HEK293T (cell line): Measurements from ENCODE around the gene INO80D.

Source experiments
- CTCF ChIA-PET: fragments of 350-600 bp; formaldehyde crosslinking; extraction: SDS; loops from one replicate; lab custom pipeline; 2021; ENCODE audit warnings: antibody characterized with exemption, inconsistent platforms; lab: Yijun Ruan, JAX
- POLR2A ChIA-PET: fragments of 350-600 bp; formaldehyde crosslinking; extraction: SDS; loops from one replicate; lab custom pipeline; 2020; ENCODE audit warnings: antibody characterized with exemption, inconsistent platforms; lab: Yijun Ruan, JAX
- DNase-seq: peaks from one replicate; pipeline ENCODE4 v3.0.0; 2012; ENCODE audit warnings: mixed read lengths; ENCODE audit errors: extremely low spot score
- ARNT ChIP-seq: fragments of 450-650 bp; IDR thresholded peaks from 2 replicates; pipeline ENCODE4 v1.6.1; 2017; ENCODE audit warnings: mild to moderate bottlenecking
- BHLHE40 ChIP-seq: fragments of 450-650 bp; IDR thresholded peaks from 2 replicates; pipeline ENCODE4 v1.6.1; 2016; ENCODE audit warnings: mild to moderate bottlenecking, moderate library complexity, borderline replicate concordance
- CTBP1 ChIP-seq: fragments of 450-650 bp; IDR thresholded peaks from 2 replicates; pipeline ENCODE4 v1.6.1; 2016; ENCODE audit warnings: borderline replicate concordance
- ELF4 ChIP-seq: fragments of 450-650 bp; IDR thresholded peaks from 2 replicates; pipeline ENCODE4 v1.6.1; 2017; ENCODE audit warnings: antibody characterized with exemption
- FOXA1 ChIP-seq: fragments of 450-650 bp; IDR thresholded peaks from 2 replicates; pipeline ENCODE4 v1.6.1; 2016; ENCODE audit warnings: mild to moderate bottlenecking
- FOXK2 ChIP-seq: fragments of 450-650 bp; IDR thresholded peaks from 2 replicates; pipeline ENCODE4 v1.6.1; 2016; ENCODE audit warnings: mild to moderate bottlenecking
- FOXM1 ChIP-seq: fragments of 450-650 bp; IDR thresholded peaks from 2 replicates; pipeline ENCODE4 v1.6.1; 2017; ENCODE audit warnings: mild to moderate bottlenecking, borderline replicate concordance
- HDGF ChIP-seq: fragments of 450-650 bp; IDR thresholded peaks from 2 replicates; pipeline ENCODE4 v1.6.1; 2017; ENCODE audit warnings: antibody characterized with exemption, borderline replicate concordance
- L3MBTL2 ChIP-seq: fragments of 450-650 bp; conservative IDR thresholded peaks from 2 replicates; pipeline ENCODE4 v1.6.1; 2016; ENCODE audit warnings: mild to moderate bottlenecking
- LEF1 ChIP-seq: fragments of 450-650 bp; IDR thresholded peaks from 2 replicates; pipeline ENCODE4 v1.6.1; 2017; ENCODE audit warnings: mild to moderate bottlenecking, borderline replicate concordance
- NFRKB ChIP-seq: fragments of 450-650 bp; IDR thresholded peaks from 2 replicates; pipeline ENCODE4 v1.6.1; 2016; ENCODE audit warnings: mild to moderate bottlenecking, moderate library complexity
- PKNOX1 ChIP-seq: fragments of 450-650 bp; IDR thresholded peaks from 2 replicates; pipeline ENCODE4 v1.6.1; 2016
- SP1 ChIP-seq: fragments of 450-650 bp; IDR thresholded peaks from 2 replicates; pipeline ENCODE4 v1.6.1; 2017
- SUZ12 ChIP-seq: fragments of 450-650 bp; IDR thresholded peaks from 2 replicates; pipeline ENCODE4 v1.6.1; 2016; ENCODE audit warnings: mild to moderate bottlenecking
- TARDBP ChIP-seq: fragments of 450-650 bp; IDR thresholded peaks from 2 replicates; pipeline ENCODE4 v1.6.1; 2016
- ZNF384 ChIP-seq: fragments of 450-650 bp; IDR thresholded peaks from 2 replicates; pipeline ENCODE4 v1.6.1; 2016

The INO80D gene

DNA sequence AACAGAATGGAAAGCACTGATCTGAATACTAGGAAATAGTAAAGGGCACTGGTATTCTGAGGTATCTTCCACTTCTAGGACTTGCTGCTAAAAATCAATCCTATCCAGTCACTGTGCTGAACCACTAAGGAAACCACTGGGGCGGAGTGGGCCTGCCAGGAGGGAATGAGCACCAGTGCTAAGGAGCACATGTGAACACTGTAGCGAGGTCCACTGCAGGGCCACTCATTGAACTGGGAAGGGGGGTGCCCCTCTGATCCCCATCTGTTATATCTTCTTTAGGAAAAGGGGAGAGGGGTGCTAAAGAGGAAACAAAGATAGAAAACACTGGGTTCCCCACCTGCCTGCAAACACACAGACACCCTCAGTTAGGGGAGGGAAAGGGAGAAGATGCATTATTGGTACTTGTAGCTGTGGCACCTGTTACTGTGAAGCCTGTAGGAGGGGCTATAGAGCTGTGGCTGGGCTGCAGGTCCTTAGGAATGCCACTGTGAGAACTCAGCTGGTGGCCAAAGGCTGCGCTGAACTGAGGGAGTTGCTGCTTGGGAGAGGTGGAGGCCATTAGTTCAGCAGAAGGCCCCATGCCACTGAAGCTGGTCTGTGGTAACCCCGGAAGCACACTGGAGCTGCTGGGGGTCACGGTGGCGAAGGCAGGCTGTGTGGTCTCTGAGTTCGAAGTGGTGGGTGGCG lies 81.8 kb downstream of the INO80D start:
- no peak for TF ChIP-seq NFRKB
- TF ChIP-seq ZNF384, result no peak
- no peak for TF ChIP-seq FOXM1
- no peak for TF ChIP-seq HDGF
- TF ChIP-seq ELF4, result no peak
- TF ChIP-seq LEF1, result no peak
- POLR2A ChIA-PET, result no interaction called here
- DNase-seq, result peak; percentile 49
- CTCF ChIA-PET, result no interaction called here

DNA sequence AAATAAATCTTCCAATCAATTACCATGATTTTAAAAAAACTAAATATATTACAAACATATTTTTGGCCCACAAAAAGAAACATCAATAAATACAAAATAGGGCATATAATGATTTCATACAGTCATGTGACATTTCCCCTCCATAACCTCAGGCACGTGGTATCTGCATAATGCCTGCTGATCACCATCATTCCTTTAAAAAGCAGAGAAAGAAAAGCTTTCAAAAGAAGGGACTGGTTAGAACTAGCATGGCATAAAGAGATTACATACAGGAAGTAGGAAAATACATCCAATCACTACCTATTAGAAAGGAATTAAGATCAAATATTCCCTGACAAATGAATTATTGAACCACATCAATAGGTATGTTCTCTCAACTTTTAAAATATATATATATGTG lies 83.5 kb downstream of the INO80D start:
- POLR2A ChIA-PET, result no interaction called here
- CTCF ChIA-PET, result no interaction called here
- DNase-seq, result no peak
- TF ChIP-seq LEF1 (no peak), FOXK2 (no peak), CTBP1 (no peak)

DNA sequence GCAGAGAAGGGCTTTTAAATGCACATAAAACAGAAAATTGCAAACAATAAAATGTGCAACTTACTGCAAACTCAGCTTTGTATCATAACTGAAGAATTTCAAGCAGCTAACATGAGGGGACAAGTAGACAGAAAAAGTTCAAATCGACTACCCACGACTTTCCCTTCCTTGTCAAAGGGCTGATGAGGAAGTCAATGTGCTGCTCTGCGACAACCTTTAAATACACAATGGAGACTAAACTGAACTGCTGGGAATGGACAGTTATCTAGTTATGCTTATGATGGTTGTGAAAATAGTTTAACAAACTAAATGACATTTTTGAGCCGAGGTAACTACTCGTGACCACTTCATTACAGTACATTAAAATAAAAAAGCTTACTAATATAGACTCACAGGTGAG lies 84.1 kb downstream of the INO80D start:
- TF ChIP-seq SP1, result no peak
- no peak for TF ChIP-seq ELF4
- TF ChIP-seq BHLHE40, result no peak
- no peak for TF ChIP-seq HDGF
- TF ChIP-seq FOXM1, result no peak
- TF ChIP-seq FOXA1, result no peak
- no peak for TF ChIP-seq CTBP1
- no peak for TF ChIP-seq NFRKB
- no peak for TF ChIP-seq LEF1
- TF ChIP-seq L3MBTL2, result no peak
- TF ChIP-seq ZNF384, result no peak
- TF ChIP-seq PKNOX1, result no peak
- no peak for TF ChIP-seq TARDBP
- TF ChIP-seq SUZ12, result no peak
- TF ChIP-seq ARNT, result no peak
- no peak for TF ChIP-seq FOXK2
- CTCF ChIA-PET, result interaction anchor here (0.6 kb wide), 1 partner anchor 501 kb away, joined by 3 read pairs; no protein-coding TSS in a partner anchor

GRCh38 chr2:206000776-206001175 lies 85.2 kb downstream of the INO80D start:
- CTCF ChIA-PET, result no interaction called here
- DNase-seq, result no peak
- TF ChIP-seq ARNT, result no peak
- no peak for TF ChIP-seq NFRKB
- POLR2A ChIA-PET, result no interaction called here

More for the DNA sequence above, 84.1 kb downstream of the INO80D start:
- POLR2A ChIA-PET, result no interaction called here
- no peak for DNase-seq

GRCh38 chr2:205998583-205998982 lies 87.4 kb downstream of the INO80D start:
- TF ChIP-seq SP1, result no peak
- TF ChIP-seq BHLHE40, result no peak
- no peak for TF ChIP-seq TARDBP
- no peak for TF ChIP-seq ELF4
- TF ChIP-seq NFRKB, result no peak
- no peak for TF ChIP-seq CTBP1
- no peak for TF ChIP-seq ZNF384
- TF ChIP-seq L3MBTL2, result no peak
- no peak for TF ChIP-seq ARNT
- no peak for TF ChIP-seq SUZ12
- TF ChIP-seq PKNOX1, result no peak
- no peak for TF ChIP-seq FOXK2
- POLR2A ChIA-PET, result no interaction called here
- no peak for DNase-seq
- CTCF ChIA-PET, result interaction anchor here (1.7 kb wide), 1 partner anchor 10 kb away, joined by 4 read pairs; no protein-coding TSS in a partner anchor

DNA sequence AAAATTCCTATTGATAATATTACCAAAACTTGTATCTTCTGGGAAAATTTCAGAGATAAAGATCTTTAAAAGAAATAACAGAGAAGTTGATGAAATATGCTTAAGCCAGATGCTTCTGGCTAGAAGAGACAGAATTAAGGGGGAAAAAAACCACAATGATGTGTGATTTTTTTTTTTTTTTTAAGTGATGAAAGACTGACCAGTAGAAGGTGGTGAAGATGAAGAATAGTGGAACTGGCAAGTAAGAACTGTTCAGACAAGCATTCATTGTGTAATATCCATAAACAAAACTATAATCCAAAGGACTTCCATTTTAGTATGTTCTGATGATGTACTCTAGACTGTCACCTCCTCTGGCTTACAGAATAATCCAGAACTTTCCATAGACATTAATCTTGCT lies 89.8 kb downstream of the INO80D start:
- ChIA-PET POLR2A (no interaction called here), CTCF (no interaction called here)
- no peak for TF ChIP-seq BHLHE40
- no peak for TF ChIP-seq LEF1
- no peak for TF ChIP-seq NFRKB
- TF ChIP-seq ARNT, result no peak
- TF ChIP-seq ZNF384, result no peak
- TF ChIP-seq FOXK2, result no peak
- TF ChIP-seq SUZ12, result no peak
- TF ChIP-seq L3MBTL2, result no peak
- no peak for TF ChIP-seq FOXA1
- no peak for TF ChIP-seq FOXM1
- no peak for TF ChIP-seq CTBP1
- TF ChIP-seq SP1, result no peak
- no peak for TF ChIP-seq PKNOX1
- no peak for TF ChIP-seq ELF4
- TF ChIP-seq TARDBP, result no peak
- no peak for TF ChIP-seq HDGF
- no peak for DNase-seq

GRCh38 chr2:205995260-205995659 lies 90.7 kb downstream of the INO80D start:
- ChIA-PET CTCF (interaction anchor here (0.6 kb wide), 1 partner anchor 18 kb away, joined by 4 read pairs; no protein-coding TSS in a partner anchor), POLR2A (no interaction called here)
- no peak for DNase-seq
- TF ChIP-seq HDGF (no peak), ZNF384 (no peak), ARNT (no peak), SUZ12 (no peak), FOXM1 (no peak), TARDBP (no peak), FOXK2 (no peak), CTBP1 (no peak)
